Transverse colon (tissue), 4 donors: ENCODE results near the gene NRGN. TPM values are rescaled to one million over a fixed set of nuclear protein-coding genes. Genes with fewer than 3 reads are reported as not detected.

Source experiments
- DNase-seq: peaks from one replicate; pipeline ENCODE4 v3.0.0-alpha.2; 2019
- H3K27ac ChIP-seq, 4 donors: fragments of 200-600 bp; sonication (generic); 2 replicates each; pipeline ENCODE4 v1.5.1; 2016 to 2018; ENCODE audit warnings: inconsistent platforms in 4 of 4
- H3K27me3 ChIP-seq: fragments of 200-600 bp; sonication (generic); 2 replicates; pipeline ENCODE4 v1.5.1; 2017; ENCODE audit warnings: inconsistent platforms
- H3K36me3 ChIP-seq, 4 donors: fragments of 200-600 bp; sonication (generic); 2 replicates each; pipeline ENCODE4 v1.5.1; 2017 to 2019; ENCODE audit warnings: inconsistent platforms in 4 of 4
- H3K4me1 ChIP-seq, 4 donors: fragments of 200-600 bp; sonication (generic); 2 replicates each; pipeline ENCODE4 v1.5.1; 2017 to 2020; ENCODE audit warnings: inconsistent platforms in 4 of 4
- H3K4me3 ChIP-seq, 4 donors: fragments of 200-600 bp; sonication (generic); 1 replicate in 1 of 4; 2 replicates in 3 of 4; pipeline versions ENCODE4 v1.5.1 to v1.6.1; 2017 to 2019; ENCODE audit warnings: inconsistent platforms in 4 of 4
- H3K9me3 ChIP-seq, 2 donors: fragments of 200-600 bp; sonication (generic); 2 replicates each; pipeline ENCODE4 v1.5.1; 2017 to 2019; ENCODE audit warnings: inconsistent platforms in 2 of 2
- CTCF ChIP-seq, 5 experiments: fragments of 200-600 bp in 3 of 5; fragments of 450-650 bp in 2 of 5; sonication (generic) in 3 of 5; IDR thresholded peaks; 1 replicate in 2 of 5; 2 replicates in 3 of 5; pipeline ENCODE4 v1.5.1; 2016 to 2017; ENCODE audit warnings: antibody characterized with exemption in 5 of 5, inconsistent platforms in 3 of 5, mild to moderate bottlenecking in 2 of 5, moderate library complexity in 1 of 5
- EP300 ChIP-seq: sonication (generic); formaldehyde crosslinking; IDR thresholded peaks from one replicate; pipeline ENCODE4 v1.6.1; 2017; ENCODE audit warnings: antibody characterized with exemption, low read depth
- POLR2A ChIP-seq: fragments of 450-650 bp; IDR thresholded peaks from one replicate; pipeline ENCODE4 v1.6.1; 2016; ENCODE audit warnings: antibody characterized with exemption, mild to moderate bottlenecking, moderate library complexity
- POLR2AphosphoS5 ChIP-seq, 3 donors: sonication (generic); formaldehyde crosslinking; IDR thresholded peaks; one replicate each; pipeline ENCODE4 v1.6.1; 2016; ENCODE audit warnings: antibody characterized with exemption in 3 of 3
- WGBS, 2 donors: methylation state at CpG; one replicate each; pipeline ENCODE4 v1.1.5; 2018; ENCODE audit warnings: low coverage in 1 of 2; 5-methylcytosine and 5-hydroxymethylcytosine counted together
- in situ Hi-C, 4 donors: fragments of 200-750 bp; cut with MboI; loops; one replicate each; pipeline versions ENCODE4 v1.15.0 to v1.15.1; 2017; ENCODE audit warnings: low sequenced_read_pairs in 3 of 4, low pct_ligation_motif_present in 1 of 4, low pct_unique_long_range_greater_than_20kb in 1 of 4
- intact Hi-C: fragments of 100-400 bp; cut with DNase I; formaldehyde crosslinking; loops from one replicate; pipeline ENCODE4 v1.15.1; 2023; ENCODE audit warnings: low total_unique reads
- total RNA-seq, 4 donors: library from RNA; depleted of rRNA; stranded (reverse); fragments of >200 nt; gene quantifications; one replicate each; pipeline ENCODE4 v1.1.0, GENCODE V29; 2016

NRGN gene
- total RNA-seq, 4 donors from 2014 or later, result 0.96 to 1.5 TPM; not detected in 2

GRCh38 chr11:124718801-124719200 is 20.9 kb upstream of the NRGN start:
- no peak for DNase-seq
- intact Hi-C loops, result no loop called here
- TF ChIP-seq EP300, result no peak
- TF ChIP-seq POLR2AphosphoS5 (IDR thresholded peaks at IDR 0.05), result no peak
- TF ChIP-seq CTCF (IDR thresholded peaks at IDR 0.05), result no peak
- no peak for TF ChIP-seq POLR2A
- H3K27ac ChIP-seq, result no peak overlapping the region
- H3K36me3 ChIP-seq, result no peaks in the 10 kb centered on the region
- peaks cover 5 to 12% (median 9%) of the 10 kb centered on the region in 4 donors for H3K4me1 ChIP-seq
- H3K9me3 ChIP-seq, result no peaks in the 10 kb centered on the region
- H3K27me3 ChIP-seq, result peaks cover 48% of the 10 kb centered on the region
- in situ Hi-C loops, result no loop called here
- 40 to 55% methylated on average over 1 to 14 of the region's 14 CpGs for WGBS, 2 donors
- no peak overlapping the region for H3K4me3 ChIP-seq

- no peak for DNase-seq
- H3K9me3 ChIP-seq, result no peaks in the 10 kb centered on the region
- no peak overlapping the region for H3K4me3 ChIP-seq
- H3K27ac ChIP-seq, result no peak overlapping the region
- WGBS, 2 donors, result 66% methylated on average over 2 of the region's 2 CpGs; no CpG with 5 or more reads in 1 of the 2 donors
- H3K27me3 ChIP-seq, result peaks cover 51% of the 10 kb centered on the region
- intact Hi-C loops, result no loop called here
- TF ChIP-seq CTCF (IDR thresholded peaks at IDR 0.05), result no peak
- no peak for TF ChIP-seq POLR2A
- TF ChIP-seq POLR2AphosphoS5 (IDR thresholded peaks at IDR 0.05), result no peak
- TF ChIP-seq EP300, result no peak
- peaks cover 5 to 14% (median 9%) of the 10 kb centered on the region in 4 donors for H3K4me1 ChIP-seq
- no peaks in the 10 kb centered on the region for H3K36me3 ChIP-seq
- in situ Hi-C loops, result no loop called here
These were observed 20.2 kb upstream of the NRGN start for GRCh38 chr11:124719534-124719933.

DNA sequence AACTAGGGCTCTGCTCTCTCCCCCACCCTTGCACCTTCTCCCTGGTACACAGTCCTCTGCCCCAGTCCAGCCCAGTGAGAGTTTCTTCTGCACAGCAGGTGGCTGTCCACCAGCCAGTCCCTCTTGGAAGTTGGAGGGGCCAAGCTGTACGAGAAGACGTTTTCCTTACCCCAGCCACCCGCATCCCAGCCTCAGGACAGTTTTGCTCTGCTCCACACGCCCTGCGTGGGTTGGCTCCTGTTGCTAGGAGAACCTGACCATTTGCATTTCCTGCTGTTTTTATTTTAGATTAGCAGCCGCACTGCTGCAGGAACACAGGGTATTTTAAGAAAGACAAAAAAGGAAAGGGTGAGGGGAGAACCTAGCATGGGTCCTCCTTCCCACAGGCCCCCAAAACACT is 17.6 kb upstream of the NRGN start:
- no peaks in the 10 kb centered on the region for H3K9me3 ChIP-seq
- H3K27ac ChIP-seq, result no peak overlapping the region
- H3K27me3 ChIP-seq, result peaks cover 42% of the 10 kb centered on the region
- no peak for TF ChIP-seq CTCF (IDR thresholded peaks at IDR 0.05)
- TF ChIP-seq POLR2A, result no peak
- TF ChIP-seq EP300, result no peak
- no peak for TF ChIP-seq POLR2AphosphoS5 (IDR thresholded peaks at IDR 0.05)
- WGBS, 2 donors, result 56 to 65% methylated on average over 6 of the region's 6 CpGs
- H3K4me3 ChIP-seq, result no peak overlapping the region
- peaks cover 10 to 29% (median 14%) of the 10 kb centered on the region in 4 donors for H3K4me1 ChIP-seq
- no peaks in the 10 kb centered on the region for H3K36me3 ChIP-seq
- in situ Hi-C loops (no loop called here), intact Hi-C loops (no loop called here)
- no peak for DNase-seq

DNA sequence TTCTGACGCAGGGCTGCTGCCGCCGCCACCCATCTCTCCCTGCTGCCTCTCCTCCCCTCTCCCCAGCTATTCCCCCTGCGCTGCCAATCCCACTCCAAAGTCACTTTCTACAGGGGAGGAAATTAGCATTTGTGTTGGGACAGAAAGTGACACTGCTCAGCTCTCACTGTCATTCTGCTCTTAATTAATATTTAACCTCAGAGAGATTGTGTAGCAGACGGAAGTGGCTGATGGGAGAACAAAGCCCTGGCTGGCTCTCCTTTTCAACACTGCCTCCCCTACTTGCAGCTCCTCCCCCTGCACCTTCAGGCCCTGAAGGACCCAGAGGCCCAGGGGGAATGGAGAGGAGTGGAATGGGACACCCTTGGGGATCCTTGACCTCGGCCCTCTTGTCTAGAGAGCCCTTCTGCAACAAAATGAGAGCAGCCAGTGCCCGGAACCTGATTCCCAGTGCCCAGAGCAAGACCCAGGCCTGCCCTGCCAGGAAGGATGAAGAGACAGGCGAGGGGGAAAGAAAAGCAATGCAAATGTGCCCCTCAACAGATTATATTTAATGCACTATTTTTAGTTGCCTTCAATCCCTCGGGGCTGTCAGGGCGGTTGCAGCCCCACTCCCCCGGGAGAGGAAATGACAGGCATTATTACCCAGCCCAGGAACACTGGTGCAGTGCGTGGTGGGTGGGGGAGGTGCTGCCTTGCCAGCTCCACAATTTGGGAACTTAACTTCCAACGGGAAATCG is 14.6 kb upstream of the NRGN start:
- in situ Hi-C loops, result no loop called here
- no peaks in the 10 kb centered on the region for H3K36me3 ChIP-seq
- WGBS, 2 donors, result 0 to 28% methylated on average over 5 to 14 of the region's 14 CpGs
- peak overlapping the region in 3 of 4 donors; percentile 10 to 49 (median 44) for H3K27ac ChIP-seq
- H3K4me1 ChIP-seq, result peaks cover 4 to 17% (median 6%) of the 10 kb centered on the region in 4 donors
- TF ChIP-seq CTCF (IDR thresholded peaks at IDR 0.05) (no peak), POLR2A (no peak), POLR2AphosphoS5 (IDR thresholded peaks at IDR 0.05) (no peak), EP300 (no peak)
- no peaks in the 10 kb centered on the region for H3K9me3 ChIP-seq
- H3K27me3 ChIP-seq, result peaks cover 12% of the 10 kb centered on the region
- intact Hi-C loops, result no loop called here
- H3K4me3 ChIP-seq, result peak overlapping the region in 1 of 4 donors; percentile 0
- peak; percentile 42 for DNase-seq
